Neural cell (in vitro differentiated cells): ENCODE data around the gene HOXB6.

ENCODE experiments used
- CTCF ChIP-seq: fragments of 450-650 bp; IDR thresholded peaks from 2 replicates; pipeline ENCODE4 v1.5.1; 2014; ENCODE audit warnings: antibody characterized with exemption, mild to moderate bottlenecking, moderate library complexity; ENCODE audit not compliant: poor library complexity, severe bottlenecking
- EZH2 ChIP-seq: fragments of 200-600, 300-800 bp; shearing (Covaris generic), sonication (generic); IDR thresholded peaks from 2 replicates; pipeline ENCODE4 v1.6.1; 2014; ENCODE audit warnings: antibody characterized with exemption, low read length, borderline replicate concordance, mild to moderate bottlenecking; ENCODE audit not compliant: insufficient read depth, poor library complexity, severe bottlenecking
- MXI1 ChIP-seq: fragments of 450-650 bp; conservative IDR thresholded peaks from 2 replicates; pipeline ENCODE4 v1.6.1; 2014; ENCODE audit warnings: antibody characterized with exemption, mild to moderate bottlenecking; ENCODE audit not compliant: poor library complexity, severe bottlenecking
- POLR2AphosphoS5 ChIP-seq: IDR thresholded peaks from 2 replicates; pipeline ENCODE4 v1.6.1; 2012
- REST ChIP-seq: IDR thresholded peaks from 2 replicates; pipeline ENCODE4 v1.6.1; 2012; ENCODE audit warnings: borderline replicate concordance
- SMC3 ChIP-seq: fragments of 450-650 bp; conservative IDR thresholded peaks from 2 replicates; pipeline ENCODE4 v1.6.1; 2014; ENCODE audit warnings: antibody characterized with exemption, mild to moderate bottlenecking, moderate library complexity; ENCODE audit not compliant: poor library complexity

- peak; percentile 63 for TF ChIP-seq SMC3
- peak; percentile 64 for TF ChIP-seq CTCF
- peak; percentile 41 for TF ChIP-seq EZH2
- no peak for TF ChIP-seq POLR2AphosphoS5
- TF ChIP-seq REST = no peak
- no peak for TF ChIP-seq MXI1
Measured at GRCh38 chr17:48593840-48594537, 10.8 kb downstream of the HOXB6 start.
